Naive thymus-derived CD8-positive, alpha-beta T cell (primary cell): Measurements from ENCODE around the gene MAMDC2. TPM values are rescaled to one million over a fixed set of nuclear protein-coding genes. Genes with fewer than 3 reads are reported as not detected.

Source experiments
- ATAC-seq, 2 donors: fragments of 150-1000 bp; cut with Tn5 transposase in 1 of 2; sonication (Bioruptor Pico), chemical (Tn5 transposase) in 1 of 2; 1 replicate in 1 of 2; 2 replicates in 1 of 2; pipeline ENCODE4 v1.10.0; 2021; ENCODE audit warnings: mild to moderate bottlenecking in 2 of 2, moderate library complexity in 2 of 2
- POLR2A ChIA-PET: fragments of 350-600 bp; sonication (Branson Sonifier 250); formaldehyde crosslinking; loops from one replicate; lab custom pipeline; 2021; ENCODE audit warnings: antibody characterized with exemption; lab: Charles Lee
- DNase-seq, 10 donors: peaks; one replicate each; pipeline versions ENCODE4 v3.0.0 to v3.0.0-alpha.2; 2020 to 2022
- H3K27ac Mint-ChIP-seq, 10 donors: one replicate each; pipeline ENCODE4 v1.8.0; 2020 to 2022; ENCODE audit warnings: mild to moderate bottlenecking in 10 of 10, mixed read lengths in 10 of 10, moderate library complexity in 4 of 10, inconsistent platforms in 1 of 10
- H3K27me3 Mint-ChIP-seq, 5 donors: one replicate each; pipeline ENCODE4 v1.8.0; 2021 to 2022; ENCODE audit warnings: mixed read lengths in 5 of 5
- H3K36me3 Mint-ChIP-seq, 3 donors: one replicate each; pipeline ENCODE4 v1.8.0; 2020 to 2022; ENCODE audit warnings: mixed read lengths in 3 of 3, mild to moderate bottlenecking in 2 of 3, inconsistent platforms in 1 of 3
- H3K4me1 Mint-ChIP-seq, 4 donors: one replicate each; pipeline ENCODE4 v1.8.0; 2021 to 2022; ENCODE audit warnings: mixed read lengths in 4 of 4
- H3K4me3 Mint-ChIP-seq, 10 donors: one replicate each; pipeline ENCODE4 v1.8.0; 2020 to 2022; ENCODE audit warnings: mild to moderate bottlenecking in 10 of 10, mixed read lengths in 10 of 10, moderate library complexity in 6 of 10, inconsistent platforms in 1 of 10
- H3K9me3 Mint-ChIP-seq, 9 donors: one replicate each; pipeline ENCODE4 v1.8.0; 2020 to 2022; ENCODE audit warnings: mixed read lengths in 9 of 9, mild to moderate bottlenecking in 3 of 9, inconsistent platforms in 1 of 9, moderate library complexity in 1 of 9
- polyA plus RNA-seq, 3 donors: library from polyadenylated mRNA; unstranded; fragments of 300-500 nt; fragmentation: Illumina TruSeq; gene quantifications; one replicate each; pipeline ENCODE4 v1.2.3, GENCODE V29; 2021
- total RNA-seq, 8 experiments: library from RNA in 2 of 8; stranded (reverse) in 2 of 8; gene quantifications; one replicate each; pipeline ENCODE4 v1.2.3 and lab custom pipeline; 2021 to 2026

Gene MAMDC2
- total RNA-seq (not detected), polyA plus RNA-seq (under 1 TPM in 1 of 3 donors, not detected in 2; 0.19 TPM), total RNA-seq (lab: John Stamatoyannopoulos, UW) (0 reads per million in 6 experiments)

- Mint-ChIP-seq H3K4me3 (peak within 1 kb of the TSS; percentile 24 to 75 (median 66)), H3K4me1 (peaks cover 8 to 15% (median 12%) of the 10 kb centered on the region in 4 donors), H3K27me3 (peaks cover 40 to 90% (median 51%) of the 10 kb centered on the region in 5 donors), H3K9me3 (peaks cover 0 to 2% (median 0%) of the 10 kb centered on the region in 9 donors), H3K36me3 (no peaks in the 10 kb centered on the region), H3K27ac (peak within 1 kb of the TSS in 1 of 10 donors; percentile 42)
- POLR2A ChIA-PET: no interaction called here
- ATAC-seq: no peak
- no peak for DNase-seq
These were observed at the start of gene MAMDC2 for GRCh38 chr9:70043689-70044489. Gene MAMDC2, plus strand, starts transcription at chr9:70043848. Its CDS starts 350 bp downstream, at chr9:70044198.

GRCh38 chr9:69995846-69996245 lies 47.8 kb upstream of the MAMDC2 start:
- DNase-seq: no peak
- Mint-ChIP-seq H3K36me3 (no peaks in the 10 kb centered on the region), H3K27ac (no peak overlapping the region), H3K4me3 (no peak overlapping the region), H3K9me3 (no peaks in the 10 kb centered on the region), H3K27me3 (peaks cover 0 to 33% (median 11%) of the 10 kb centered on the region in 5 donors), H3K4me1 (no peaks in the 10 kb centered on the region)
- POLR2A ChIA-PET: no interaction called here
- no peak for ATAC-seq

GRCh38 chr9:69996967-69997366 lies 46.7 kb upstream of the MAMDC2 start:
- ATAC-seq (no peak), DNase-seq (no peak)
- no peaks in the 10 kb centered on the region for H3K4me1 Mint-ChIP-seq
- POLR2A ChIA-PET: no interaction called here
- H3K27me3 Mint-ChIP-seq: peaks cover 0 to 30% (median 10%) of the 10 kb centered on the region in 5 donors
- H3K27ac Mint-ChIP-seq: no peak overlapping the region
- H3K9me3 Mint-ChIP-seq: no peaks in the 10 kb centered on the region
- no peak overlapping the region for H3K4me3 Mint-ChIP-seq
- no peaks in the 10 kb centered on the region for H3K36me3 Mint-ChIP-seq

GRCh38 chr9:69997524-69997923 lies 46.1 kb upstream of the MAMDC2 start:
- H3K9me3 Mint-ChIP-seq: no peaks in the 10 kb centered on the region
- H3K27me3 Mint-ChIP-seq: peaks cover 0 to 29% (median 12%) of the 10 kb centered on the region in 5 donors
- POLR2A ChIA-PET: no interaction called here
- no peak overlapping the region for H3K27ac Mint-ChIP-seq
- H3K4me3 Mint-ChIP-seq: no peak overlapping the region
- H3K4me1 Mint-ChIP-seq: no peaks in the 10 kb centered on the region
- DNase-seq: no peak
- no peak for ATAC-seq
- no peaks in the 10 kb centered on the region for H3K36me3 Mint-ChIP-seq

- ATAC-seq (no peak), DNase-seq (no peak)
- POLR2A ChIA-PET: no interaction called here
- H3K27ac Mint-ChIP-seq: no peak overlapping the region
- H3K4me1 Mint-ChIP-seq: no peaks in the 10 kb centered on the region
- H3K36me3 Mint-ChIP-seq: no peaks in the 10 kb centered on the region
- peaks cover 0 to 24% (median 5%) of the 10 kb centered on the region in 5 donors for H3K27me3 Mint-ChIP-seq
- no peaks in the 10 kb centered on the region for H3K9me3 Mint-ChIP-seq
- no peak overlapping the region for H3K4me3 Mint-ChIP-seq
These were observed 44.3 kb upstream of the MAMDC2 start for GRCh38 chr9:69999315-69999714.

- Mint-ChIP-seq H3K9me3 (no peaks in the 10 kb centered on the region), H3K27me3 (peaks cover under 1 to 22% (median 5%) of the 10 kb centered on the region in 5 donors), H3K27ac (no peak overlapping the region), H3K4me1 (no peaks in the 10 kb centered on the region), H3K4me3 (no peak overlapping the region), H3K36me3 (no peaks in the 10 kb centered on the region)
- DNase-seq (no peak), ATAC-seq (no peak)
- POLR2A ChIA-PET: no interaction called here
These were observed 43.2 kb upstream of the MAMDC2 start for GRCh38 chr9:70000469-70000868.

- Mint-ChIP-seq H3K27me3 (peaks cover 11 to 58% (median 11%) of the 10 kb centered on the region in 5 donors), H3K27ac (no peak overlapping the region), H3K4me3 (no peak overlapping the region), H3K4me1 (no peaks in the 10 kb centered on the region), H3K36me3 (no peaks in the 10 kb centered on the region), H3K9me3 (no peaks in the 10 kb centered on the region)
- ATAC-seq (no peak), DNase-seq (no peak)
- POLR2A ChIA-PET: no interaction called here
These were observed 39.5 kb upstream of the MAMDC2 start for GRCh38 chr9:70003901-70004714.

GRCh38 chr9:70006306-70006705 lies 37.3 kb upstream of the MAMDC2 start:
- no peaks in the 10 kb centered on the region for H3K9me3 Mint-ChIP-seq
- H3K27ac Mint-ChIP-seq: no peak overlapping the region
- H3K4me1 Mint-ChIP-seq: no peaks in the 10 kb centered on the region
- no peaks in the 10 kb centered on the region for H3K36me3 Mint-ChIP-seq
- H3K27me3 Mint-ChIP-seq: peaks cover 11 to 50% (median 11%) of the 10 kb centered on the region in 5 donors
- POLR2A ChIA-PET: no interaction called here
- no peak overlapping the region for H3K4me3 Mint-ChIP-seq
- DNase-seq (no peak), ATAC-seq (no peak)

GRCh38 chr9:70007831-70008230 lies 35.8 kb upstream of the MAMDC2 start:
- H3K4me3 Mint-ChIP-seq: no peak overlapping the region
- no peaks in the 10 kb centered on the region for H3K4me1 Mint-ChIP-seq

GRCh38 chr9:70010015-70010414 lies 33.6 kb upstream of the MAMDC2 start:
- Mint-ChIP-seq H3K4me1 (no peaks in the 10 kb centered on the region), H3K9me3 (no peaks in the 10 kb centered on the region), H3K27ac (no peak overlapping the region), H3K36me3 (no peaks in the 10 kb centered on the region), H3K27me3 (peaks cover 5 to 47% (median 11%) of the 10 kb centered on the region in 5 donors), H3K4me3 (no peak overlapping the region)
- POLR2A ChIA-PET: no interaction called here
- DNase-seq: no peak
- no peak for ATAC-seq

More at GRCh38 chr9:70007831-70008230, 35.8 kb upstream of the MAMDC2 start:
- DNase-seq: no peak
- no peak for ATAC-seq
- Mint-ChIP-seq H3K27me3 (peaks cover 7 to 46% (median 11%) of the 10 kb centered on the region in 5 donors), H3K27ac (no peak overlapping the region), H3K36me3 (no peaks in the 10 kb centered on the region), H3K9me3 (no peaks in the 10 kb centered on the region)
- POLR2A ChIA-PET: no interaction called here

GRCh38 chr9:70011366-70011765 lies 32.3 kb upstream of the MAMDC2 start:
- Mint-ChIP-seq H3K36me3 (no peaks in the 10 kb centered on the region), H3K27ac (no peak overlapping the region), H3K4me1 (no peaks in the 10 kb centered on the region), H3K27me3 (peaks cover under 1 to 46% (median 5%) of the 10 kb centered on the region in 5 donors), H3K4me3 (no peak overlapping the region), H3K9me3 (no peaks in the 10 kb centered on the region)
- POLR2A ChIA-PET: no interaction called here
- DNase-seq (no peak), ATAC-seq (no peak)

GRCh38 chr9:70012569-70012968 lies 31.1 kb upstream of the MAMDC2 start:
- no peaks in the 10 kb centered on the region for H3K36me3 Mint-ChIP-seq
- H3K27me3 Mint-ChIP-seq: peaks cover 0 to 34% (median 2%) of the 10 kb centered on the region in 5 donors
- no peaks in the 10 kb centered on the region for H3K9me3 Mint-ChIP-seq
- no peak overlapping the region for H3K27ac Mint-ChIP-seq
- H3K4me1 Mint-ChIP-seq: no peaks in the 10 kb centered on the region
- DNase-seq (no peak), ATAC-seq (no peak)
- POLR2A ChIA-PET: no interaction called here
- H3K4me3 Mint-ChIP-seq: no peak overlapping the region
